NAMALWA (cell line): Measurements from ENCODE around the gene ZDHHC3.

Experiments used
- DNase-seq: peaks from one replicate; pipeline ENCODE4 v3.0.0-alpha.2; 2015; ENCODE audit warnings: low spot score

ZDHHC3 gene

DNA sequence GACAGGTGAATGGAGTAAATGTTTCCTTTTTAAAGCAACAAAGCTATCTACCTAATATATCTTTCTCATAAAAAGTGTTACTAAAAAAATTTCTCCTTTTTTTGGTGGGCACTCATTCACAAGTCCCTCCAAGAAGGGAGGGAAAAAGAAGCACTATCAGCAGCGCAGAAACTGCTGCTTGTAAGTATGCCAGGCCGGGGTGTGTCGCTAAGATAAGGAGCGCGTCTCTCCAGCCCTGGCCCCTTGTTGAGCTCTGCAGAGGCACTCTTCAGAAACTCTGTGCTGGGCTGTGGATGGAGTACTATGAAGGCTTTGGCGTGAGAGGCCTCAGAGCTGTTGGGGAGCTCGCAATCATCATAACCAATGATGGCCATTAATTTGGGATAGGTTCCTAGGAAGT, 49.1 kb downstream of the ZDHHC3 start:
- DNase-seq: no peak

DNA sequence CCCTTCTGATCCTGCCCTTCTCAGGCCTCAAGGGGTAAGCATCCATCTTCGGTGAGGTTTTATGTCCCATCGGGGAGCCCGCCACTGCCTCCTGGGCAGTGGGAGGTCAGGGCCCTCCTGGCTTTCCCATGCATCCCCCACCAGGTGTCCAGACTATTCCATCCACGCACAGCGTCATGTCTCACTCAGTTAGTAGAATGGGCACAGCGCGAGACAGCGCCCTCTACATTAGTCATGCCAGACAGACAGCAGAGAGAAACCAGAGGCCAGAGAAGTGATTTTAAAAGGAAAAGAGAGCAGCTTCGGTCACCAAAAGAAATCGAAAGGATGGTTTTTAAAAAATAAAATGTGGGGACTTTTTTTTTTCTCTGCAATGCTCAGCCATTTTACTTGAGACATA, 49.8 kb downstream of the ZDHHC3 start:
- no peak for DNase-seq

DNA sequence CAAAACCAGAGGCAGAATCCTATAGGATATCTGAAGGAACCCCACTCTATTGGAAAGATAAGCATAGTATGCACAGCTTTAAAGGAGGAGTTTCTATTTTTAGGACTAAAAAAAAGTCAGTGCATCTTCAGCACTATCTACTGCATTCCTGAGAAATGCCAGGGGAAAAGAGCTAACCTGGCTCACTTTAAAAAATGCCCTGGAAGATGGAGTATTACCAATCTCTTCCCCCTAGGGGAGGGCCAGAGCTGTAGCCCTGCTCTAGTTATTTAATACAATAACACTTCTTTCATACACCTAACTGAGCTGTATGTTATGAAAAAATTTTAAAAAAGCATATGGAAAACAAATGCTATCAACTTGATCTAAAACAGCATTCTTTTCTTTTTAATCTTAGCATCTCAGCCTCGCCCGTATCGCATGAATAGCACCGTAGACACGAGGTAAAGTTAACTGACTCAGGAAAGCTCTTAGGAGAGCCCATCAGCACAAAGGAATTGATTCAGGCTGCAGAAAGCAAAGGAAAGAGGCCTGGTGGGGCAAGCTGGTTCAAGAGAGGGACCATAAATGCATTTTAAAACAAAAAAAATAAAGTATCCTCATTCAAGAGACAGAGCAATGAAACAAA, 51.4 kb downstream of the ZDHHC3 start:
- no peak for DNase-seq

DNA sequence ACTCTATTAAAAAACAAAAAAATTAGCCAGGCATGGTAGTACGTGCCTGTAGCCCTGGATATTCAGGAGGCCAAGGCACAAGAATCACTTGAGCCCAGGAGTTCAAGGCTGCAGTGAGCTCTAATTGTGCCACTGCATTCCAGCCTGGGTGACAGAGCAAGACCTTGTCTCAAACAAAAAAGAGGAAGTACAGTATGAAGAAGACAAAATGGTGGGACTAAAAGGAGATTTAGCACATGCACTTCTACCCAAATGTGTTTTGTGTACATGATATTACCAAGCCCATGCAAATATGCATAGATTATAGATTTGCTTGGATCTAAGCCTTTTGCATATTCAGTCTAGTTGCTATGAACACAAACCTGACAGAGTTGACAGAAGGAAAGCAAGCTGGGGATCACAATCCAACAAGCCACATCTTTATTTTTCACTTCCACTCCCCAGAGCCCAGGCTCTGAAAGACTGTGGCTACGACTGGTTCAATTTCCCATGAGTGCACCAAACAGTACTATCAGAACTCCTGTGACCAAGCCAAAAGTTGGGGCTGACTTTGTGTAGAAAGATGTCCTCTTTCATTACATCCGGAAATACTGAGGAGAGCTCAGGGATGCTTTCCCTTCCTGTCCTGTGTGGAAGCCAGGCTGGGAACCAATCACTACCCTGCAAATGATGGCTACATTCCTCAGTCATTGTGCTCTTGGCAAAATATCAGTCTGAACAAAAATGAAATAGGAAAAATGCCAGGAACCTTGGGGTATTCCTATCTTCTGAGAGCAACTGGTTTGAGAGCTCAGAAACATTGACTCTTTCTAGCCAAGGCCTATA, 52.1 kb downstream of the ZDHHC3 start:
- DNase-seq: peak; percentile 11

DNA sequence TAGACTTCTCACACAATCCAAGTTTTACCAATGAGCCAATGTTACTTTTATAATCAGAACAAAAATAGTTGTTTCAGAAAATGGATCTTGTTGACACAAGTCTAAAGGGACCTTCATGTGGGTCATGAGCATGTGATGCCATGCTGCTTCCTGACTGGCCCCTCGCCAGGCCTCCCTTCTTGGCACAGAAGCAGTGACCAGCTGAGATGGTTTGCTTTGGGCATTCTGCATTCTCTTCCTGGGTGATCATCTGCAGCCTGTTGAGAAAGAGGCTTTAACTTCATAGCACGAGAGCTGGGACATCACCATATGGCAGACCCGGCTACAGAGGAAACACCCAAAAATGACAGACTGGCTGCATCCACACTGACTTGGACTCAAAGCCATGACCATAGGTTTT, 55.9 kb downstream of the ZDHHC3 start:
- DNase-seq: no peak

DNA sequence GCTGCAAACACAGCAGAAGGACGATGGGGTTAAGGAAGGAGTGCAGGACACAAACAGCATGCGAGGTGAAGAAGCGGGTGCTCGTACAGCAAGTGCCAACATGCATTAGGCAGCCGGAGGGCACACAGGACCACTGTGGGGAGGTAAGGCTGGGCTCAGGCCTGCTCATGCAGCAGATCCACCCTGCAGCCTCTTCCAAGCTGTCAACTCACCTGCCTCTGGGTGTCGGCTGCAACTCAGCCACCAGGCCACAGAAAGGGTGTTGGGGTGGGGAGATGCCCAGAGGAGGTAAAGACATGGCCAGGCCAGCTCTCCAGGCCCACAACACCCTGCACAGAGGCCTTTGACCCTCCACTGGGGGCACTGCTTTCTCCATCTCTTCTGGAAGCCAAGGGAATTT, 57.4 kb downstream of the ZDHHC3 start:
- DNase-seq: no peak

DNA sequence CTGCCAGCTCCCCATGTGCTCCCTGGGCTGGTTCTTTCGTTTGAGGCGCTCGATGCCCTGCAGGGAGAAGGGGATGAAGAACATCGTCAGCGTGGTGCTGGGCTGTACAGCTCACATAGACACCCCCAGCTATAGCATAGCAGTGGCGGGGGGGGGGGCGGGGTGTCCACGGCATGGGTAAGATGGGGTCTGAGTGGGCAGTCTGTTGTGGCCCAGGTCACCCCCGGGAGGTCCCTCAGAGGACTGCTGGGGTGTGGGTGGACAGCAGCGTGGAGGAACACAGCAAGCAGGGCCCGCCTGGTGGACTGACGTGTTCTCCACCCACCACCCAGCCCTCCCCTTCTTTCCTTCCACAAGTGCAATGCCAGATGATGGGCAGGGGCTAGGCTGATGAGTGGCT, 57.9 kb downstream of the ZDHHC3 start:
- no peak for DNase-seq

DNA sequence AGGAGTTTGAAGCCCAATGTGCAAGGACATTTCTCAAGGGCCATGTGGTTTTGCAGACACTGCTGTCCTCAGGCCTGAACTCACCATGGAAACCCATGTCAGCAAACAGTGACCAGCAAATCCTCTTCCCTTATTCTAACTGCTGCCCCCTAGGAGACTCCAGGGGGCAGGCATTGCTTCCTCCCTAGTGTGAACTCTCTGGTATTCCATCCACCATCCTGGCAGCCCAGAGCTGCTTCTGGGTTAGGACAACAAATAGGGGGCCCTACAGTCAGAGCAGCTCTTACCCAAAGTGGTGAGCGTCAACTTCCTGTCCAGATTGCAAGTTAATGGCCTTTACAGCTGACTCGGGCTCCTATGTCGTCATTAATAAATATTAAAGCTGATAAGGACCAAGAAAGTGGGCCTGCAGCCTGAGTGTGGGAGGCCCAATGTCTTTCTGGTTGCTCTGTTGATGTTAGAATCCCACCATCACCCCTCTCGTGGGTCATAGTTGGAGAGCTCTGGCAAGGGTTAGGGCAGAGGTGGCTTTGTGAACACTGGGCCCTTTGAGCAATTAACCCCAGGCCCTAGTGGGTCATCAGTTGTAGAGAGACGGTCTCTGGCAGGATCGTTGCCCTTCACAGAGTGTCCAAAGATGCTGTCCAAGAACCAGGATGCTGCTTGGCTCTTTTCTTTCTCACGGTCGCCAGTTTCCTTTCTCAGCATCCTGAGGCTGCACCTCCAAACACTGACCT, 60.1 kb downstream of the ZDHHC3 start:
- no peak for DNase-seq

DNA sequence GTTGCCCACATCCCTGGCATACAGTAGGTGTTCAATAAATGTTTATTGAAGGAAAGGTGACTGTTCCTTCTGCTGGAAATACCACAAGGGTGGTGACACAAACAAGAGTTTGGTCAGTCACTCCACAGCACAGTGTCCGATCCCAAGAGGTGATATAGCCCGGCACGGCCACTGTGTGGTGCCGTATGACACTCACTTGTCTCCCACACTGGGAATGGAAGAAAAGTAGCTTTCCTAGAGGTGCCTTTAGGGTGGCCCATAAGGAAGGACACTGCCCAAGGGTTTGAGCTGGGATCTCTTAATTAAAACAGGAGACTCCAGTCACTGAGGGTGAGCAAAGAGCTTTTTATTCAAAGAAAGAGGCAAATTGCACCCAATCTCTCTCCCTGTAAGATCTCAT, 61.0 kb downstream of the ZDHHC3 start:
- no peak for DNase-seq

DNA sequence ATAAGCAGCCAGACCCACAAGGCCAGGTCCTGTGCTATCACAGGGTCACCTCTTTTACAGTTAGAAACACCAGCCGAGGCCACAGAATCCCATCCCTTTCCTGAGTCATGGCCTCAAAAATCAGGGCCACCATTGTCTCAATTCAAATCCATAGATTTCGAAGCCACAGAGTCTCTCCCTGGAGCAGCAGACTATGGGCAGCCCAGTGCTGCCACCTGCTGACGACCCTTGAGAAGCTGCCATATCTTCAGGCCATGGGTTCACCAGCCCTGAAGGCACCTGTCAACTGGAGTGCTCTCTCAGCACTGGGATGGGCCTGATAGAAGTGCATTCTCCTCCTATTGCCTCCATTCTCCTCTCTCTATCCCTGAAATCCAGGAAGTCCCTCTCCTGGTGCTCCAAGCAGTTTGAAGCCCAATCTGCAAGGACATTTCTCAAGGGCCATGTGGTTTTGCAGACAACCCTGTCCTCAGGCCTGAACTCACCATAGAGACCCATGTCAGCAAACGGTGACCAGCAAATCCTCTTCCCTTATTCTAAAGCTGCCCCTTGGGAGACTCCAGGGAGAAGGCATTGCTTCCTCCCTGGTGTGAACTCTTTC, 62.0 kb downstream of the ZDHHC3 start:
- peak; percentile 71 for DNase-seq

DNA sequence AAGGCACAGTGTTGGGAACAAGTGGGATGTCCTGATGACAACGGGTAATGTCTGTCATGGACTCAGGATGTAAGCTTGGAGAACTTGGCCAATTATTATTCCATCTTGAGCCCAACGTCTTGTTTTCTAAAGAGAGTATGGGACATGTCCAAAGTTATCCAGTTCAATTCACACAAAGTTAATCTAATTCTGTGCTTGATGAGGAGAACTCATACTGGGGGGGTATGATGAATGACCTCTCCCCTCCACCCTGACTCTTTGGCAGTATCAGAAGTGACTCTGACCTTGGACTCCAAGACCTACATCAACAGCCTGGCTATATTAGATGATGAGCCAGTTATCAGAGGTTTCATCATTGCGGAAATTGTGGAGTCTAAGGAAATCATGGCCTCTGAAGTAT, 65.3 kb downstream of the ZDHHC3 start:
- no peak for DNase-seq

DNA sequence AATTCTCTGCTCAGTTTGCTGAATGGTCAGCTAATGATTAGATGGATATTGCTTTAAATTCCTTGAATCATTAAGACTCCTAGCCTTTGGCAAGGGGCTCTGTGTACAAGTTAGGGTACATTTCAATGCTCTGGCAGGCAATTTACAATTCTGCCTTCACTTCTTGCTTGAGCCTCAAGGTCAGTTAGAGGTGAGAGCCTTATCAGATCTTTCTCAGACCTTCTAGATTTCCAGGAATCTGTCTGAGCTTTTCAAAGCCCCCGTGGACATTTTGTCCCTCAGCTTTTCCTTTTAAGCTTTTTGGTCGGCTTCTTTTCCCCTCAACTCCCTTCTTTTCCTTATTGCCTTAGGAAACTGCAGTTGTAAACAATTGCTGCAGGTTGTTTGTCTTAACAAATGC, 66.9 kb downstream of the ZDHHC3 start:
- no peak for DNase-seq

DNA sequence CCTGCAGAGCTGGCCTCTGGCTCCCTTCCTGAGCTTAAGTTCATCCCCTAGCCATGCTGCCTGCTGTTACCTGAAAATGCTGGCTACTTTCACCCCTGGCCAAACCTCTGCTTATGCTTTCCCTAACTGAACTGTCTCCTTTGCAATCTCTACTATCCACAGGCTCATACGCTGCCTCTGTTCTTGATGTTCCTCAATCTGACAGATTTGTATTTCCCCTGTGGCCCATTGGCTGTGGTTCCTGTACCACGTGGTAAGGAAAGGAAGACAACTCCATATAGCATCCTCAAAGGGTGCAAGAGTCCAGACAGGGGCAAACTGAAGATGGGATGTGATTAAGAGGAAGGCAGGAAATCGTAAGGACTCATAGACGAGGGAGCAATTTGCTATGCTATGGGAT, 68.4 kb downstream of the ZDHHC3 start:
- no peak for DNase-seq

DNA sequence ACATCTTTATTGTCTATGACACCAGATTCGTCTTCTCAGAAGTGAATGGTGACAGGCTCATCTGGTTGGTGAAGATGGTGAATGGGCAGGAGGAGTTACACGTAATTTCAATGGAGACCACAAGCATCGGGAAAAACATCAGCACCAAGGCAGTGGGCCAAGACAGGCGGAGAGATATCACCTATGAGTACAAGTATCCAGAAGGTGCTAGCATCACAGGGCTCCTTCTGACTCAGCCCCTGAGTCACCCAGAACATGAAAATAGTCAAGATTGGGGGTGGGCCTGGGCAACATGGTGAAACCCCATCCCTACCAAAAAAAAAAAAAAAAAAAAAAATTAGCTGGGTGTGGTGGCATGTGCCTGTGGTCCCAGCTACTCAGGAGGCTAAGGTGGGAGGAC, 69.0 kb downstream of the ZDHHC3 start:
- no peak for DNase-seq

DNA sequence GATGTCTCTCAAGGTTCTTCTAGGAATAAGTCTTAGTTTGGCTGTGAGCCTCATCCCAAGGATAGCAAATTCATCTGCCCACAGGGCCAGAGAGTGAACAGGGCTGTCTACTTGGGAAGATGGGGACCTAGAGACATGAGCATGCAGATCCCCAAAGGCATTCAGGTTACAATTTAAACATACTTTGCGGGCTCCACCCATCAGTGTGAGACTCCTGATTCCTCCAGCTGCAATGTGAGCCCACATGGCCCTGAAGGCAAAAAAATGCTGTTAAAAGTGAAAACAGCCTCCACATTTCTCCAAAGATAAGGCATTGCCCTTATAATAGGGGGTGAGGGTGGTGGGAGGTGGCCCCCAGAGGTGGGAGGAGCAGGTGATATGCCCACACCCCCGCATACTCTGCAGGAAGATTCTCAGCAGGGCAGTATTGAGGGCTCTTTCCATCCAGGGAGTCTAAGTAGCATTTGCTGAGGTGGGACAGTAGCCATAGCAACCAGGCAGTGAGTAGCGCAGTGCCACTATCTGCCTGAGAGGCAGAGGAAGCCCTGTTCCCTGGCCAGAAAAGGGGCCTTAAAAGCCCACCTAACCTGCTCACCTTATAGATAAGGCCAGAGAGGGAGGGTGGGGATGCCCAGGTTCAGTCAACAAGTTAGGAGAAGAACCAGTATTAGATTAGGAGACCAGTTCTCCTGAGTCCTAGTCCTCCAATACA, 70.4 kb downstream of the ZDHHC3 start:
- DNase-seq: no peak

DNA sequence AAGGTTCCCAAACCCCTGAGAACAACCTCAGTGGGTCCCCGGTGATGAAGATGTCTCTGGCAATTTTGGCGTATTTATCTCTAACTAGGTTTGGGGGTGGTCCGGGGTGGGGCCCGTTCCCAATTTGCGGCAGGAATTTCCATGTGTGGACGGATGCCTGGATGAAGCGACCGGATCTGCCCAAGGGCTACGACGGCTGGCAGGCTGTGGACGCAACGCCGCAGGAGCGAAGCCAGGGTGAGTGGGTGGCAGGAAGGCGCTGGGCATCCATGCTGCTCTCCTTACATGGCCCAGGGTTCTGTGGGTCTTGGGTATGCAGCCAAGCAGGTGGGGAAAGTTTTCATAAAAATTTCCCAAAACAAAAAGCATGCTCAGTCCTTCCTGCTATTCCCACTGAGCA, 72.2 kb downstream of the ZDHHC3 start:
- no peak for DNase-seq

DNA sequence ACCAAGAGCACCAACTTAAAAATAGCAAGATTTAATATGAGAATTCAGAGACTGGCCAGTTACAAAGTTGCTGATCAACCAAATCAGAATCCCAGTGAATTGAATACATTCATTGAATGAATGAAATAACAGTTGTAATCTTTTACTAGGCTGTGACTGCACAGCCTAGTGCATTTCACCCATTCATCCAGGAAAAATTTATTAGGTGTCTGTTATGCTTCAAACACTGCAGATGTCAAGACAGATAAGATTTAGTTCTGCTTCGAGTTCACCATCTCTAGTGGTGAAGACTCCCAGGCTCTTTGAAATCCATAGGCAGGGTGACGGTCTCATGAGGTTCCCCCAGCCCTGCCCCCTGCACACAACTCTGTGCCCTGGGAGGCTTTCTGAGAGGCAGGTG, 72.7 kb downstream of the ZDHHC3 start:
- DNase-seq: no peak

DNA sequence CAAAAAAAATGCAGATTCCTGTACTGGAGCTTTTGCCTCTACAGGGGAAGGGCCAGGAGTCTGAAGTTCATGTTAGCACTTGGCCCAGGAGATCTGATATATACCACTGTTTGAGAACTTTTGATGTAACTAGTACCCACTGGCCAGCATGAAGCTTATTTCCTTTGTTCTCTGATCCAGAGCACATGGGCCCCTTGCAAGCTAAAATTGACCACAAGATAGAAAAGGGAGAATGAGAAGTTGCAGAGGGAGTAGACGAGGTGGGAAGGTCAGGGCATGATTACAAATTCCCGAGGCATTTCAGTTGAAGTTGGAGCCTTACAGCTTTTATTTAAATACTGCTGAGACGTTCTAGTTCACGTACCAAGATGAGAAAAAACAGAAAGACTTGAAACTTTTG, 73.3 kb downstream of the ZDHHC3 start:
- no peak for DNase-seq

DNA sequence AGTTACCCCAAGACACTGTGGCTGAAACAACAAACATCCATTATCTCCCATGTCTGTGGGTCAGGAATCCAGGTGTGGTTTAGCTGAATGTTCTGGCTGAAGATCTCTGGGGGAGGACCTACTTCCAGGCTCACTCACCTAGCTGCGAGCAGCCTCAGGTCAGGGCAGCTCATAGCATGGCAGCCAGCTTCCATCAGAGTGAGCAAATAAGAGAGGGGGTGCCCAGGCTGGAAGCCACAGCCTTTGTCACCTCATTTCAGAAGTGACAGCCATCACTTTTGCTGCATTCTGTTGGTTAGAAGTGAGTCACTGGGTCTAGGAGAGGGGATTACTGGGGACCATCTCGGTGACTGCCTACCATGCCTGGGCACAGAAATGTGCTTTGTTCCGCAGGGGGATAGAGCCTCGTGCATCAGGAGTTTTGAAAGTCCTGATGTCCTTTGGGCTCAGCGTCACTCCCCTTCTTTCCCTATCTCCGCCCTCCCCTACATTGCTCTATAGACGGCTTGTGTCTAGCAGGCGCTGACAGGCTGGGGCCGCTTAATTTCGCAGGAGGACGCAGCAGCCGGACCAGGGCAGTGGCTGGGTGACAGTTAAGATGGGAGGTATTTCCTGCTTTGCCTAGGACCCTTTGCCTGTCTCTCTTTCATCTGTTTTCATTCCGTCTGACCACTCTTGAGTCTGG, 76.1 kb downstream of the ZDHHC3 start:
- no peak for DNase-seq

DNA sequence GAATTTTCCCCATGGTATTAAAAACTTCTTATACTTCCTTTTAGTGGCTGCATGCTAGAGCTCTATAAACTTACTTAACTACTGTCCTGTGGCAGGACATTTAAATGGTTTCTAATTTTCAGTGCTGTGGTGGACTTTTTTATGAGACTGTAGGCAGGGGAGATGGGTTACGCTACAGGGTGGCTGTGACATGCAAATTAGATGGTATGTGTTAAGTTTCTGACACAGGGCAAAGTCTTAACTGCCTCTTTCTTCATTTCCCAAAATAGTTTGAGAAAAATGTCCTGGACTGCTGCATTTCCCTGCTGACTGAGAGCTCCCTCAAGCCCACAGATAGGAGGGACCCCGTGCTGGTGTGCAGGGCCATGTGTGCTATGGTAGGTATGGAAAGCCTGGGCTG, 79.5 kb downstream of the ZDHHC3 start:
- DNase-seq: no peak

DNA sequence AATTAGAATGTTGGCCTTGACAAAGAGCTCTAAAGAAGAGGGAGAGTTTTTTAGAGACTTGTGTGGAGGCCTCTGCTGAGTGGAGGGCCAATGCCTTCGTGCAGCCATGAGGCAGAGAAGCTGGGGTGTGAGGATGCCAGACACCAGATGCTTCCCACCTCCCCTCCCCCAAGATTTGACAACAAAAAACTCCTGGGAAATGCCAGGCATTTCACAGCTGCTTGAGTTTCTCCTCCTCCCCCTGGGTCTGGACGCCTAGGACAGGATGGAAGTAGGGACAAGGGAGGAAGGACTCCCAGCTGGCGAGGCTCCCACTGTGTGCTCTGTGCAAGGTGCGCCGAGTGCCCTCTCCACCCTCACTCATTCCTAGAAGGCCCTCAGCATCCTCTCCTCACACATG, 81.5 kb downstream of the ZDHHC3 start:
- no peak for DNase-seq

DNA sequence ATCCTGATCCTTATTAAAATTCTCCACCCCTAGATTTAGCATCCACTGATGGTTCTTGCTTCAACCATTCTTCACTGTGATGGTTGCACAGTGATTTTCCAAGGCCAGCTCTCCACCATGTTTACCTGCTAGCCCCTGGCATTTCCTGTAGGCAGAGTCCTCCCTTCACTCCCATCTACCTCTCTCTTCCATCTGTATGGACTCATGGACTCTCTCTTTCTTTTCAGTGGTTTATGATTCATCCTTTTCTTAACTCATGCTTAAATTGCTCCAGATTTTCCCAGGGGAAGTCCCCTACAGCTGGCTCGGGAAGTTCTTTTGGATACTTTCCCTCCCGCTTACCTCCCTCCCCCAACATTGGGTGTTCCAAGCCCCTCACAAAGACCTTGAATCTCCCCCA, 82.9 kb downstream of the ZDHHC3 start:
- DNase-seq: no peak
